Measurements from ENCODE around the gene PRRG2.

GRCh38 chr19:49624967-49625910 lies 44.1 kb downstream of the PRRG2 start:
- TF ChIP-seq EZH2 (IDR thresholded peaks at IDR 0.05) = no peak
- TF ChIP-seq POLR2AphosphoS5 (IDR thresholded peaks at IDR 0.05; ENCODE audit: borderline replicate concordance, low read depth, low read length) = no peak
- TF ChIP-seq FOXP2 (optimal IDR thresholded peaks at IDR 0.05; ENCODE audit: control extremely low read depth, extremely low read length, insufficient read depth) = no peak

Measured in SK-N-MC (cell line).